Ascending aorta (tissue), 2 donors: Measurements from ENCODE around the gene EPB41L5. TPM values are rescaled to one million over a fixed set of nuclear protein-coding genes. Genes with fewer than 3 reads are reported as not detected.
A peak's percentile ranks its signal among the peaks of the same experiment; 100 is the strongest.
"Not testable (repeated sequence)": the region's sequence is repeated elsewhere in the genome, so short reads cannot be mapped to it uniquely, and the experiment has no call there.

Experiments
- DNase-seq, 2 donors: peaks; one replicate each; pipeline ENCODE4 v3.0.0-alpha.2; 2019; ENCODE audit warnings: low spot score in 2 of 2
- H3K27ac ChIP-seq, 2 donors: fragments of 200-600 bp; sonication (generic); one replicate each; pipeline ENCODE4 v1.5.1; 2016 to 2017; ENCODE audit warnings: mild to moderate bottlenecking in 1 of 2
- H3K27me3 ChIP-seq: fragments of 200-600 bp; sonication (generic); one replicate; pipeline ENCODE4 v1.5.1; 2017
- H3K36me3 ChIP-seq, 2 donors: fragments of 200-600 bp; sonication (generic); one replicate each; pipeline ENCODE4 v1.5.1; 2016
- H3K4me1 ChIP-seq, 2 donors: fragments of 200-600 bp; sonication (generic); one replicate each; pipeline ENCODE4 v1.5.1; 2016 to 2017; ENCODE audit warnings: mild to moderate bottlenecking in 1 of 2
- H3K4me3 ChIP-seq, 2 donors: fragments of 200-600 bp; sonication (generic); one replicate each; pipeline ENCODE4 v1.5.1; 2016 to 2017; ENCODE audit warnings: mild to moderate bottlenecking in 1 of 2
- H3K9me3 ChIP-seq, 2 donors: fragments of 200-600 bp; sonication (generic); one replicate each; pipeline ENCODE4 v1.5.1; 2016
- intact Hi-C: fragments of 100-400 bp; cut with DNase I; formaldehyde crosslinking; loops from one replicate; pipeline ENCODE4 v1.15.1; 2023
- total RNA-seq: library from RNA; depleted of rRNA; stranded (reverse); fragments of >200 nt; gene quantifications from one replicate; pipeline ENCODE4 v1.1.0, GENCODE V29; 2016
- TF ChIP-seq, protein P1 (sequence below), 3 experiments: fragments of 200-600 bp in 2 of 3; fragments of 450-650 bp in 1 of 3; sonication (generic) in 2 of 3; IDR thresholded peaks; one replicate each; pipeline ENCODE4 v1.5.1; 2016 to 2019; ENCODE audit warnings: antibody characterized with exemption in 3 of 3, mild to moderate bottlenecking in 1 of 3, moderate library complexity in 1 of 3

EPB41L5 gene
- 11.7 TPM for total RNA-seq

DNA sequence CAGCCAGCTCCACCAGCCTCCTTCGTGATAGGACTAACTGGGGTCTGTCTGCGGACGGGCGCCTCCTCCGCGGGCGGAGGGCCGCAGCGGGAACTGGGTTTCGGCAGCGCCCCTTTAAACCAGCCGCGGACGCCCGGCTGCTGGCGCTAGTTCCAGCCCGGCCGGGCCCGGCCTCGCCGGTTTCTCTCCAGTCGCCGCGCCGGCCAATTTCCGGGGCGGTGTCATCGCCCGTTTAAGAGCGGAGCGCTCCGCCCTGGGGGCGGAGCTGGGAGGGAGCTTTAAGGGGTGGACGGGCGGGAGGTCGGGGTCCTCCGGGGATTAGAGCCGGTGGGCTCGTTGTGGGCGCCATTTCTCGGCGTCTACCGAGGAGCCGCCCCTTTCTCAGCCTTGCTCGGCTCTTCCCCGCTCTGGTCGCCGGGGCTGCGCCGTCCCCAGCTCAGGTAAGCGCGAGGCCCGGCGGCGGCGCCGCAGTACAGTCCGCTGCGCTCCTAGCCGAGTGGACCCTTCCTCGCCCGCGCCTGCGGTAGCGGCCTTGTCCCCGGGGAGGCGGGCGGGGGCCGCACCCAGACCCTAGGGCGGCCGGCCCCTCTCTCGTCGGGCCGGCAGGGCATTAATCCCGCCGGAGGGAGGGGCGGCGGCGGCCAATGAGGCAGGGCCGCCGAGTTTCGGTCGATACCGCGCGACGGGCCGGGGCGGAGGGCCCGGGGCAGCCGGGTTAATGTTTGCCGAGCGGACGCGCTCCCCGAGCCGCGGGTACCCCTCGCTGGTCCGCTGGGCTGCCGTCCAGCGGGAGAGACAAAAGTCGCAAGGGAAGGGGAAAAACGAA, at the start of gene EPB41L5:
Gene EPB41L5, plus strand, starts transcription at position 307 of the 826 bp plus-strand sequence. CDS start 6,008 bp downstream, outside the sequence.
- Histone ChIP-seq H3K9me3 (no peaks in the 10 kb centered on the region), H3K27me3 (no peaks in the 10 kb centered on the region), H3K27ac (peak within 1 kb of the TSS; percentile 88 to 91), H3K4me3 (peak within 1 kb of the TSS; percentile 79 to 97), H3K36me3 (no peaks in the 10 kb centered on the region), H3K4me1 (no peaks in the 10 kb centered on the region)
- TF ChIP-seq, protein P1, sequence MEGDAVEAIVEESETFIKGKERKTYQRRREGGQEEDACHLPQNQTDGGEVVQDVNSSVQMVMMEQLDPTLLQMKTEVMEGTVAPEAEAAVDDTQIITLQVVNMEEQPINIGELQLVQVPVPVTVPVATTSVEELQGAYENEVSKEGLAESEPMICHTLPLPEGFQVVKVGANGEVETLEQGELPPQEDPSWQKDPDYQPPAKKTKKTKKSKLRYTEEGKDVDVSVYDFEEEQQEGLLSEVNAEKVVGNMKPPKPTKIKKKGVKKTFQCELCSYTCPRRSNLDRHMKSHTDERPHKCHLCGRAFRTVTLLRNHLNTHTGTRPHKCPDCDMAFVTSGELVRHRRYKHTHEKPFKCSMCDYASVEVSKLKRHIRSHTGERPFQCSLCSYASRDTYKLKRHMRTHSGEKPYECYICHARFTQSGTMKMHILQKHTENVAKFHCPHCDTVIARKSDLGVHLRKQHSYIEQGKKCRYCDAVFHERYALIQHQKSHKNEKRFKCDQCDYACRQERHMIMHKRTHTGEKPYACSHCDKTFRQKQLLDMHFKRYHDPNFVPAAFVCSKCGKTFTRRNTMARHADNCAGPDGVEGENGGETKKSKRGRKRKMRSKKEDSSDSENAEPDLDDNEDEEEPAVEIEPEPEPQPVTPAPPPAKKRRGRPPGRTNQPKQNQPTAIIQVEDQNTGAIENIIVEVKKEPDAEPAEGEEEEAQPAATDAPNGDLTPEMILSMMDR (IDR thresholded peaks at IDR 0.05): no peak
- DNase-seq: peak; percentile 41 to 93
- intact Hi-C loops: loop anchor here (2.0 to 10.0 kb wide), 4 partner anchors 212 to 646 kb away; partner anchors contain the start of genes C2orf76, DBI, PTPN4 and RALB

DNA sequence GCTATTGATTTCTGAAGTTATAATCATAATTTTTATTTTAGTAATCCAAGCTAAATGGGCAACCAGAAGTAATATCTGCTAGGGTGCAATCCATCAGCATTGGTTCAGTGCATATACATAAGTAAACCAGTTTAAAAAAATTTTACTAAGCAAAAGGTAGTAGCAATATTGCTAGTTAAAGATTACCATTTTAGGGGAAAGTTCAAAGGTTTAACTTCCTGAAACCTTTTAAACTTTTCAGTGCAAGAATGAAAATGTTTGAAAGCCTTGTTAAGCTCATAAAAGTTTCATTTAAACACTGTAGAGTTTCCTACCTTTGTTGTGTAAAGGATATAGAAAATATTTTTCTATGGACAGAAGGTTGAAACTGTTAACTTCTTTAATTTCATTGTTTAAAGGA, 31.0 kb upstream of the EPB41L5 start:
- H3K9me3 ChIP-seq: no peaks in the 10 kb centered on the region
- no peaks in the 10 kb centered on the region for H3K27me3 ChIP-seq
- DNase-seq: no peak
- H3K4me3 ChIP-seq: no peak overlapping the region
- TF ChIP-seq, protein P1 (IDR thresholded peaks at IDR 0.05): no peak
- H3K36me3 ChIP-seq: no peaks in the 10 kb centered on the region
- H3K4me1 ChIP-seq: no peaks in the 10 kb centered on the region
- intact Hi-C loops: no loop called here
- H3K27ac ChIP-seq: no peak overlapping the region

DNA sequence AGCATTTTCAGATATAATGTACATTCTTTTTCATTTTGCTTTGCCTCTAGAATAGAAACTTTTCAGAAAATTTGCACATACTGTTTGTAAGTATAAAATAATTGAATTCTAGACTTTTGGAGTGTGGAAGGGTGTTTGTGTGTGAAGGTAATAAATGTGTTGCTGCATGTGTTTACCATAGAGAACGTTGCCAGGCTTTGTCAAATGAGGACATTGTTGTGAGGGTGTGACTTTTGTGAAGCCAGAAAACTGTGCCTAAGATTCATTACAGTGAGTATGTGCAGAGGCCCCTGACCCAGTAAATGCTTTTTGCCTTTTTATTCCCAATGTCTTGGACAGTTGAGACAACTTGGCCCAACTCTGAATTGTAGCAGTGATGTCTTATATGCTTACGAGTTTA, 30.4 kb upstream of the EPB41L5 start:
- no peak for DNase-seq
- Histone ChIP-seq H3K4me3 (no peak overlapping the region), H3K9me3 (no peaks in the 10 kb centered on the region), H3K4me1 (no peaks in the 10 kb centered on the region), H3K27ac (no peak overlapping the region), H3K27me3 (no peaks in the 10 kb centered on the region), H3K36me3 (no peaks in the 10 kb centered on the region)
- TF ChIP-seq, protein P1 (IDR thresholded peaks at IDR 0.05): no peak
- intact Hi-C loops: no loop called here

DNA sequence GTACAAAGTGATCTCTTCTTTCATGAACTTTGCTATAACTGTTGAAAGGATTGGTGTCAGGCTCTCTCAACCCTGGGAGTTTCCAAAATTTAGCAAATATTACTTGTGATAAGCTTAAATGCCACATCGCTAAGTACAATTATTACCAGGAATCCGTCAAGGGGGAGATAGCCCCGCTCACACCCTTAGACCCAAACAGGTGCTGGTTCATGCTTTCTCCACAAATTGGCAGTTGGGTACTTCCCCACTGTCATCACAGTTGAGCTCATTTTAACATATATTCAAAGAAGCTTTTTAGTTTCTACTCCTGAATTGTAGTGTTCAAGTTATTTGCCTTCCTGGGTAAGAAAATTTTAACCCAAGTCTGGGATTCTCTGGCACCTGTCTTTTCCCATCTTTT, 29.8 kb upstream of the EPB41L5 start:
- TF ChIP-seq, protein P1 (IDR thresholded peaks at IDR 0.05): no peak
- intact Hi-C loops: no loop called here
- no peak for DNase-seq
- Histone ChIP-seq H3K27me3 (no peaks in the 10 kb centered on the region), H3K9me3 (no peaks in the 10 kb centered on the region), H3K4me3 (no peak overlapping the region), H3K4me1 (no peaks in the 10 kb centered on the region), H3K27ac (no peak overlapping the region), H3K36me3 (no peaks in the 10 kb centered on the region)

DNA sequence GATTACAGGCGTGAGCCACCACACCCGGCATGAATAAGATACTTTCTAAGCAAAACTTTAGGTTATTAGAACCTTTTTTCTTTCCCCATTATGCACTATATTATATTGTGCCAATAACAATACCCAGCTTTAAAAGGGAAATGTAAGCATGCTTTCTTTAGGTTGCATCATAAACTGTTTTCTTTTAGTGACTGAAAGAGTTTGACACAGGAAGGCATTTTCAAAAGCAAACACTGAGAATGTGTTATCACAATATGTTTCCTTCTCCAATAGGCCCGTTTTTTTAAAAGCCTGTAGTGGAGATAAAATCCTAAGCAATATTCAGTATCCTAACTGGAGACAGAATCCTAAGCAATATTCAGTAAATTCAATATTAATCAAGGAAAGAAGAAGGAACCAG, 16.7 kb upstream of the EPB41L5 start:
- intact Hi-C loops: no loop called here
- TF ChIP-seq, protein P1 (IDR thresholded peaks at IDR 0.05): no peak
- Histone ChIP-seq H3K36me3 (no peaks in the 10 kb centered on the region), H3K4me1 (no peaks in the 10 kb centered on the region), H3K27ac (no peak overlapping the region), H3K9me3 (no peaks in the 10 kb centered on the region), H3K27me3 (no peaks in the 10 kb centered on the region), H3K4me3 (no peak overlapping the region)
- DNase-seq: no peak

DNA sequence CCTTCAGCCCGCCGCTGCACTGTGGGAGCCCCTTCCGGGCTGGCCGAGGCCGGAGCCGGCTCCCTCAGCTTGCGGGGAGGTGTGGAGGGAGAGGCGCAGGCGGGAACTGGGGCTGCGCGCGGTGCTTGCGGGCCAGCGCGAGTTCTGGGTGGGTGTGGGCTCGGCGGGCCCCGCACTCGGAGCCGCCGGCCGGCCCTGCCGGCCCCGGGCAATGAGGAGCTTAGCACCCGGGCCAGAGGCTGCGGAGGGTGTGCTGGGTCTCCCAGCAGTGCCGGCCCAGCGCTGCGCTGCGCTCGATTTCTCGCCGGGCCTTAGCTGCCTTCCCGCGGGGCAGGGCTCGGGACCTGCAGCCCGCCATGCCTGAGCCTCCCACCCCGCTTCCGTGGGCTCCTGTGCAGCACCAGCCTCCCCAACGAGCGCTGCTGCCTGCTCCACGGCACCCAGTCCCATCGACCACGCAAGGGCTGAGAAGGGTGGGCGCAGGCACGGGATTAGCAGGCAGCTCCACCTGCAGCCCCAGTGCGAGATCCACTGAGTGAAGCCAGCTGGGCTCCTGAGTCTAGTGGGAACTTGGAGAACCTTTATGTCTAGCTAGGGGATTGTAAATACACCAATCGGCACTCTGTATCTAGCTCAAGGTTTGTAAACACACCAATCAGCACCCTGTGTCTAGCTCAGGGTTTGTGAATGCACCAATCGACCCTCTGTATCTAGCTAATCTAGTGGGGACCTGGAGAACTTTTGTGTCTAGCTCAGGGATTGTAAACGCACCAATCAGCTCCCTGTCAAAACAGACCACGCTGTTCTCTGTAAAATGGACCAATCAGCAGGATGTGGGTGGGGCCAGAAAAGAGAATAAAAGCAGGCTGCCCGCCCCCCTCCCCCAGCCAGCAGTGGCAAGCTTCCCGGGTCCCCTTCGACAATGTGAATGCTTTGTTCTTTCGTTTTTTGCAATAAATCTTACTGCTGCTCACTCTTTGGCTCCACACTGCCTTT, 15.7 kb upstream of the EPB41L5 start:
- H3K27me3 ChIP-seq, H3K4me3 ChIP-seq, H3K4me1 ChIP-seq, DNase-seq, H3K36me3 ChIP-seq, H3K27ac ChIP-seq, intact Hi-C loops, H3K9me3 ChIP-seq: not testable (repeated sequence)
